ENCODE measurements around the gene MYBL2.
A peak's percentile ranks its signal among the peaks of the same experiment; 100 is the strongest.
"Not testable (repeated sequence)": the region's sequence is repeated elsewhere in the genome, so short reads cannot be mapped to it uniquely, and the experiment has no call there.

The MYBL2 gene

DNA sequence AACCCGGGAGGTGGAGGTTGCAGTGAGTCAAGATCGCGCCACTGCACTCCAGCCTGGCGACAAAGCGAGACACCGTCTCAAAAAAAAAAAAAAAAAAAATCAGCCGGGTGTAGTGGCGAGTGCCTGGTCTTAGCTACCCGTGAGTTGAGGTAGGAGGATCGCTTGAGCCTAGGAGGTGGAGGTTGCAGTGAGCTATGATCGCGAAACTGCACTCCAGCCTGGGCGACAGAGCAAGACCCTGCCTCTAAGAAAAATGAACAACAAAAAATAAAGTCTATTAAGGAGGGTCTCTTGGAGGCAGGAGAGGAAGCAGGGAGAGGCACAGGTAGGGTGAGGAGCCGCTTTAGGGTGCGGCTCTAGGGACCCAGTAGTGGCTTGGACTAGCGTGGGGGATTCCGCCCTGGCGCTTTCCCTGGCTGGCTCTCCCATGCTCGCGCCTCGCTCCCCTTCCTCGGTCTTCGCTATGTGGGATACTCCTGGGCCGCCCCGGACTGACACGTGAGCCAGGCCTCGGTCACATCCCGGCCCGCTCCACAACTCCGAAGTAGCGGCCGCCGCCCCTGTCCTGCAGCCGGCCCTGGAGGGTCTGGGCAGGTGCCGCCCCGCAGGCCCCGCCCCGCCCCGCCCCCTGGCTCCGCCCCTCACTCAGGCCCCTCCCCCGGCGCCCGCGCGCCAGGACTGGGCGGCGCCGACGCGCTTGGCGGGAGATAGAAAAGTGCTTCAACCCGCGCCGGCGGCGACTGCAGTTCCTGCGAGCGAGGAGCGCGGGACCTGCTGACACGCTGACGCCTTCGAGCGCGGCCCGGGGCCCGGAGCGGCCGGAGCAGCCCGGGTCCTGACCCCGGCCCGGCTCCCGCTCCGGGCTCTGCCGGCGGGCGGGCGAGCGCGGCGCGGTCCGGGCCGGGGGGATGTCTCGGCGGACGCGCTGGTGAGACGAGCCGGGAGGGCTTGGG, at the start of gene MYBL2:
Gene MYBL2 (plus strand): TSS at position 739 of the 953 bp plus-strand sequence. CDS start 170 bp downstream, at position 909.
- peak; percentile 78 for DNase-seq

DNA sequence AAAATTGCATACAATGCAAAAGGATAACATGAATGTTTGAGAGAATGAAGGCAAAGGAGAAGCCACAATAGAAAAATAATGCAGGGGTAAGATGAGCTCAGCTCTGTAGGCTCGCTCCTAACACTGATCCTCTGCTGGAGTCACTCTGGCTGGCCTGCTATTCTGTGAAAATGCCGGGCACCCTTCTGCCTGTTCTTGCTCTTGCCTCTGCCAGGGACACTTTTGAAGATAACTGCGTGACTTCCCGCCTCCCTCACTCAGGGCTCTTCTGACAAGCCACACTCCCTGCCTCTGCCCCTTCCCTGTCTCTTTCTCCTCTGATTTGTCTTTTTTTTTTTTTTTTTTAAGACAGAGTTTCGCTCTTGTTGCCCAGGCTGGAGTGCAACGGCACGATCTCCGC, 35.3 kb upstream of the MYBL2 start:
- DNase-seq: no peak

DNA sequence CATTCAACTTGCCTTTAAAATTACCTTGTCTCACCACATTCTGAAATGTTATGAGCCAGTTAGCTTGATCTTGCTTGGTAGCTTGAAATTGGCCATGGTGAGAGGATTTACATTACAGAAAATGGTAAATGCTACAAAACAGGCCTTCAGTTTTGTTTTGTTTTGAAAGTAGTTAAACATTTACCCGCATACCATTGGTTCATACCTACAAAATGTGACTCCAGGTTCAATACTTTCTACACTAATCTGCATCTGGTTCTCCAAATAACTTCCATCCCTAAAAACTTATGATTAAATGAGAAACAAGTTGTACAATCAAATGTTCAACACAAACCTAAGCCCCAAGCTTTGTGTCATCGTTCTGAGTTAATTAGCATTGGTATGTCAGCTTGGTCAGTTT, 30.5 kb upstream of the MYBL2 start:
- no peak for DNase-seq

DNA sequence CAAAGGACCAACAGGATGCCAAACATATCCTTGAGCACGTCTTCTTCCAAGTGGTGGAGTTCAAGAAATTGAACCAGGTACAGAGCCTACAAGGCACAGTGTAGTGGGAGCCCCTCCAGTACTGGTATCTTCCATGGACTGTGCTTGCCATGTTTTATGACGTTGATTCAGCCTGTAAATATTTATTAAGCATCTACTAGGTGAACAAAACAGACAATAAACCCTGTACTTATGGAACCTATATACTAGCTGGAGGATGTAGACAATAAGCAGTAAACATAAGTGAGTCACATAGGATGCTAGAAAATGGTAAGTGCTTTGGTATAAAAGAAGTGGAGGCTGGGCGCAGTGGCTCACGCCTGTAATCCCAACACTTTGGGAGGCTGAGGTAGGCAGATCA, 24.4 kb upstream of the MYBL2 start:
- no peak for DNase-seq

DNA sequence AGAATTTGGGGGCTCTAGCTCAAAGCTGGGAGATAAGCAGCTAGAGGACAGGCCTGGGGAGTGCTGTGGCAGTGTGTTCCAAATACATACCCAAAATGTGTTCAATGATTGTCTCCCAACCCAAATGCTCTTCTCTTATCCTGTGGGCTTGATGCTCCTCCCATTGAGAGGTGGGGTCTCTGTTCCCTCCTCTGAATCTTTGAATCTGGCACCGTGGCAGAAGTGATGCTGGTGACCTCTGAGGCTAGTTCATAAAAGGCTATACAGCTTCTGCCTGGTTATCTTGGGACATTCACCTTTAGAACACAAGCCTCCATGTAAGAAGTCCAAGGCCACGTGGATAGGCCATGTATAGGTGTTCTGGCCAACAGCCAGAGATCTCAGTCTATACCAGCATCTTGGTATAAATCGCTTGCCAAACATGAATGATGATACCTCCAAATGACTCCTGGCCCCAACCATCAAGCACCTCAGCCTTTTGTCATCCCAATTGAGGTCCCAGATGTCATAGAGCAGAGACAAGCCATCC, 15.9 kb upstream of the MYBL2 start:
- DNase-seq: no peak

DNA sequence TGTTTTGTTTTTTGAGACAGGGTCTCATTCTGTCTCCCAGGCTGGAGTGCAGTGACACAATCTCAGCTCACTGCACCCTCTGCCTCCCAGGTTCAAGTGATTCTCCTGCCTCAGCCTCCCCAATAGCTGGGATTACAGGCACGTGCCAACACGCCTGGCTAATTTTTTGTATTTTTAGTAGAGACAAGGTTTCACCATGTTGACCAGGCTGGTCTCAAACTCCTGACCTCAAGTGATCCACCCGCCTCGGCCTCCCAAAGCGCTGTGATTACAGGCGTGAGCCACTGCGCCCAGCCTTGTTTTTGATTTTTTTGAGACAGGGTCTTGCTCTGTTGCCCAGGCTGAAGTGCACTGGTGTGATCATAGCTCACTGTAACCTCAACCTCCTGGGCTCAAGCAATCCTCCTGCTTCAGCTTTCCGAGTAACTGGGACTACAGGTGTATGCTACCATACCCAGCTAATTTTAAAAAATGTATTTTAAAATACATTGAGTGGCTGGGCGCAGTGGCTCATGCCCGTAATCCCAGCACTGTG, 15.2 kb upstream of the MYBL2 start:
- DNase-seq: not testable (repeated sequence)

DNA sequence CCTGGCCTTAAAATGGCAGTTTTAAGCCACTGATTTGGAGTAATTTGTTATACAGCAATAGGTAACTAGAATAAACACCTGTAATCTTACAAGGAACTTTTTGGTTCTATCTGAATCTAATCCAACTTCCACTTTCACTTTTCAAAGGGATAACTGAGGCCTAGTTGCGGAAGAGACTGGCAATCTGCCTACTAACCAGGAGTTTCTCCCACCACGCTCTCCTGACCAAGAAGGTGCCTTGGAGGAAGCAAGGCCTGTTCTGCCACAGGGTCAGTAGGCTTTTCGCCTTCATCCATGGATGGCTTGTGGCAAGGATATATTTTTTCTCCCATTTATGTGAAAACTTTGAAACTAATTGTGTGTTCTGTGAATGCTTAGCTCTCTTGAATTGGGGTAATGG, 12.9 kb upstream of the MYBL2 start:
- no peak for DNase-seq

DNA sequence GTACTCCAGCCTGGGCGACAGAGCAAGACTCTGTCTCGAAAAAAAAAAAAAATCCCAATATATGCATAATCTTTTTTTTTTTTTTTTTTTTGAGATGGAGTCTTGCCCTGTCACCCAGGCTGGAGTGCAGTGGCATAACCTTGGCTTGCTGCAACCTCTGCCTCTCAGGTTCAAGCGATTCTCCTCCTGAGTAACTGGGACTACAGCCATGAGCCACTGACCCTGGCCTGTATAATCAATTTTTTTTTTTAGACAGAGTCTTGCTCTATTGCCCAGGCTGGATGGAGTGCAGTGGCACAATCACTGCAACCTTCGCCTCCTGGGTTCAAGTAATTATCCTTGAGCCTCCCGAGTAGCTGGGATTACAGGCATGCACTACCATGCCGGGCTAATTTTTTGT, 11.7 kb upstream of the MYBL2 start:
- DNase-seq: not testable (repeated sequence)

DNA sequence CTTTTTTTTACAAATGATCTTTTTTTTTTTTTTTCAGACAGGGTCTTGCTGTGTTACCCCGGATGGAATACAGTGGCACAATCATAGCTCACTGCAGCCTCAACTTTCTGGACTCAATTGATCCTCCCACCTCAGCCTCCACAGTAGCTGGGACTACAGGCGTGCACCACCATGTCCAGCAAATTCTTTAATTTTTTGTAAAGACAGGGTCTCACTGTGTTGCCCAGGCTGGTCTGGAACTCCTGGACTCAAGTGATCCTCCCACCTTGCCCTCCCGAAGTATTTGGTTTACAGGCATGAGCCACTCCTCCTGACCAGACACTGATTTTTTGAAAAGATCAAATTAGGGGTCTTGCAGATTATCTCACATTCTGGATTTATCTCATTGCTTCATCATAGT, 11.0 kb upstream of the MYBL2 start:
- no peak for DNase-seq

DNA sequence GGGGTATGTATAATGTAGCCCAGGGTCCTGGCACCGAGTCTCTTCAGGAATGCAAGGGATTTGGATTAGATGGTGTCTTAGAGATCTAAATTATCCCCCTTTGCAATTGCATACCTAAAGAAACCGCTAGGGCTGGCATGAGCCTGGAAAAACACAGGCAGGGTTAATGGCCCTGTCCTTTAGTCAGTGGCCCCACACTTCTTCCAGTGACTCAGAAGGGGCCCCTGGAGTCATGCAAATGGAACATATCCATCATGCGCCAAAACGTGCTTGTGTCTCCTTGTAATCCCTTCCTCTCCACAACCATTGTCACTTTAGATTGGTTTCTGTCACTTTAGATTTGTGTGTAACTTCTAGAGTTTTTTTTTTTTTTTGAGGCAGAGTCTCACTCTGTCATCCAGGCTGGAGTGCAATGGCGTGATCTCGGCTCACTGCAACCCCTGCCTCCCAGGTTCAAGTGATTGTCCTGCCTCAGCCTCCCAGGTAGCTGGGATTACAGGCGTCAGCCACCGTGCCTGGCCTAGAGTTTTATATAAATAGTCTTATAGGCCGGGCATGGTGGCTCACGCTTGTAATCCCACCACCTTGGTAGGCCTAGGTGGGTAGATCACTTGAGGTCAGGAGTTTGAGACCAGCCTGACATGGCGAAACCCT, 8.7 kb upstream of the MYBL2 start:
- no peak for DNase-seq

DNA sequence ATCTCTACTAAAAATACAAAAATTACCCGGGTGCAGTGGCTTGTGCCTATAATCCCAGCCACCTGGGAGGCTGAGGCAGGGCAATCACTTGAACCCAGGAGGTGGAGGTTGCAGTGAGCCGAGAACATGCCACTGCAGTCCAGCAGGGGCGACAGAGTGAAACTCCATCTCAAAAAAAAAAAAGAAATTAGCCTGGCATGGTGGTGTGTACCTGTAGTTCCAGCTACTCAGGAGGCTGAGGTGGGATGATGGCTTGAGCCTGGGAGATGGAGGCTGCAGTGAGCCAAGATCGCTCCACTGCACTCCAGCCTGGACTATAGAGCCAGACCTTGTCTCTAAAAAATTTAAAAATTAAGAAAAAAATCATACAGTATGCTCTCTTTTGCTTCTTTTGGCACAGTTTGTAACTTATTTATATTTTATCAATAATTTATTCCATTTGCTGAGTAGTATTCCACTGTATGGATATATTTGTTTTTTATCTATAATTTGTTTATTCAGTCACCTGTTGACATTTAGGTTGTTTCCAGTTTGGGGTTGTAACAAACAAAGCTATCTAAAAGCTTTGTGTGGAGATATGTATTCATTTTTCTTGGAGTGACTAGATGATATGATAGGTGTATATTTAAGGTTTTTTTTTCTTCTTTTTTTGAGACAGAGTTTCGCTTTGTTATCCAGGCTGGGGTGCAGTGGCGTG, 8.0 kb upstream of the MYBL2 start:
- no peak for DNase-seq

DNA sequence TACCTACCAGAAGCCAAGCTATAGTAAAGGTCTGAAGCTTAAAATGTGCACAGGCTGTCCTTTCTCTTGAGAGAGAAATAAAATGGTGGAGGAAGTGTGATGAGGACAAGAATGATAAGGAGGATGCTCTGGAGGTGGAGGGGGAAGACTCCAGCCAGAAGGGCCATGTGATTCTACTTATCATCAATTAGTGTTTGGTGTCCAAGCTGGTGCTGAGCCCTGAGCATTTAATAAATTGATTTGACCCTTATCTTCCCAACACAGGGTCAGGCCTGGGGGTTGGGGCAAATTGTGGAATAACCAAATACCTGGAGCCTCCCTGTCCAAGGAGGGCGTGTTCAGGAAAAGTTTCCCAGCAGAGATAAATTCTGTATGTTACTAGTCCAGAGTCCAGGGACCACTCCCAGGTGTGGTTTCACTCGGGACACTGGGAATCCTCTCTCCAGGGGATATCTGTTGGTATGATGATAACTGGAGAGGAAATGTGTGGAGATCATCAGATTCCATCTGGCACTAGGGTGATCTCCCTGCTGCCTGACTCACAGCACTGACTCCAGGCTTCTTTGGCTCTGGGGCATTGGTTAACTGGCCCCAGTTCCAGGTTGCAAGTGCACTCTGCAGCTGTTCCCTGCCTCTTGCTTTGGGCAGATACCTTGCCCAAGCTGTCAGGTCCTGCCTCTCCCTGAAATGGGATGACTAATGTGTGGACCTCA, 3.8 kb upstream of the MYBL2 start:
- DNase-seq: no peak

DNA sequence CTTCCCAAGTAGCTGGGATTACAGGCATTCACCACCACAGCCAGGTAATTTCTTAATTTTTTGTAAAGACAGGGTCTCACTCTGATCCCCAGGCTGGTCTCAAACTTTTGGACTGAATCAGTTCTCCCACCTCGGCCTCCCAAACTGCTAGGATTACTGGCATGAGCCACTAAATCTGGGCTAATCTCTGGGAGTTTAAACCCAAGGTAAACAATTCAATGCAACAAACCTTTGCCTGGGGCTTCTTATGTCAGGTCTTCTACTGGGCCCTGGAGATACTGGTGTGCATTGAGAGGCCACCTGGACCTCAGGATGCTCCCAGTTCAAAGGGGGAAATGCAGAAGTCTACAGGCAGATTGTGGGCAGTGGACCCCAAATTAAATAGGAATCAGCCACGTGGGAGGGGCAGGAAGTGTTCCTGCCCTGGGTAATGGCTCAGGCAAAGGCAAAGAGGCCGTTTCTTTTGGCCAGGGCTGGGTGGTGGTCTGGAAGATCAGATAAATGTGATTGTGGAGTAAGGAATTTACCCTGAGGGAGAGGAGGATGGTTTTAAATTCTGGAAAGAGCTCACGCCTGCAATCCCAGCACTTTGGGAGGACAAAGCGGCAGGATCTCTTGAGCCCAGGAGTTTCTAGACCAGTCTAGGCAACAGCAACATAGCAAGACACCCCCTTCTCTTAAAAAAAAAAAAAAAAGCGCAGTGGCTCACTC, 1.3 kb upstream of the MYBL2 start:
- DNase-seq: no peak

DNA sequence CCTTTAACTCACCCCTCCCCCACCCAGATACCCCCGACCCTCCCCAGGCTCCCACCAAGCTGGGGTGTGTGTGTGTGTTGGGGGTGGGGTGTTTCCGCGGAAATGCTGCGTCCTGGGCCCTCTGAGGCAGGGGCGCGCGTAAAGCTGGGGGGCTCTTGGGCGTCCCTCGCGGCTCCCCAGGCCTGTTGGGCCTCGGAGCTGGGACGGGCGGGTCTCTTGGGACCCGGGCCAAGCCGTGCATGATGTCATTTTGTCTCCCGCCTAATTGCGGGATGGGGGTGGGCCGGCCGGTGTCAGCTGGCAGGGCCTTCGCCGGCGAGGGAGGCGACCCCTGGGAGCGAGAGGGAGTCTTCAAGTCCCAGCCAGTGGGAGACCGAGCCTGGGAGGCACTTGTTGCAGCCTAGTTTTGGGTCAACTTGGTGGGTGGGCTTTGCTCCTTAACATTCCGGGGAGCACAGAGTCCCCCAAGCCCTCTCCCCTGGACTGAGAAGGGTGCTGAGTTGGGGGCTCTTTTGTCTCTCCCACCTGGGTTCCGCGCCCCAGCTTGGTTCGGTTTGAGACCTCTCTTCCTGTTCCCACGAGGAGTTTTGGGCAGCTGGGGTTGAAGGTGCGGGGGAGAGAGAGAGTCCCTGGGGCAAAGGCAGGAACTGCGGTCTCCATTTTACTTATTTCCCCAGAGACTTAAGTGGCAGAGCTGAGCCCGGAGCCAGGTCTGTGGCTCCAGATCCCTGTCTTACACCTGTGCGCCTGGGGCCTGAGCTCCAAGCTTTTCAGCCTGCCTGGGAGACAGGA, 623 bp downstream of the MYBL2 start:
- DNase-seq: no peak

DNA sequence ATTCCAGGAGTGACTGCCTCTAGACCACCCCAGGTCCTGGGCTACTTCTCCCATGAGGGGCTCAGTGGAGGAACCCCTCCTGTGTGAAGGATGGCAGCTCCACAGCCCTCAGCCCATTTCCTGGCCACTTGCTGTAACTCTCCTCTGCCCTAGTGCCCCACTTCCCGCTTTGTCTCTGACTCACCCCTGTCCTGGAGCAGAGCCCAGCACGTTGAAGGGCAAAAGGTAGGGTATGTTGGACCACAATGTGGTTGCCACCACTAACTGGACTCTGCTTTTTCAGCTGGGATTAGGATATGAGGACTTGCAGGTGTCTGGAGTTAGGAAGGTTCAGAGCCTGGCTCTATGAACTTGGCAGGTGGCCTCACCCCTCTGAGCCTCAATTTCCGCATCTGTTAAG, 2.4 kb downstream of the MYBL2 start:
- no peak for DNase-seq

DNA sequence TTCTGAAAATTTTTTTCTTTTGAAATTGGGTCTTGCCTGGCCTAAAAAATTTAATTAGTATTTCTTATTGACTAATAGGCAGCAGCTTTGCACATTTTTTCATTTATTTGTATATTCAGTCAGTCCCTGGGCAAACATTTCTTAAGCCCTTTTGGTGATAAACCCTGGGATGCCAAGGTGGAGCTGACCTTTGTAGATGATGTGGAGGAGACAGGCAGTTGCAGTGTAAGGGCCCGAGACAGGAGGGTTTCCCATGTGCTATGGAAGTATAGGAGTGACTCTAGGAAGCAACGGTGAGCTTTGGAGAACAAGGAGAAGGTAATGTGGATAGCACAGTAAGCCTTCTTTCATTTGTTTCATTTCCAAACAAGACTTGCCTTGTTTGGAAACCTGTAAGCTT, 3.5 kb downstream of the MYBL2 start:
- DNase-seq: no peak

DNA sequence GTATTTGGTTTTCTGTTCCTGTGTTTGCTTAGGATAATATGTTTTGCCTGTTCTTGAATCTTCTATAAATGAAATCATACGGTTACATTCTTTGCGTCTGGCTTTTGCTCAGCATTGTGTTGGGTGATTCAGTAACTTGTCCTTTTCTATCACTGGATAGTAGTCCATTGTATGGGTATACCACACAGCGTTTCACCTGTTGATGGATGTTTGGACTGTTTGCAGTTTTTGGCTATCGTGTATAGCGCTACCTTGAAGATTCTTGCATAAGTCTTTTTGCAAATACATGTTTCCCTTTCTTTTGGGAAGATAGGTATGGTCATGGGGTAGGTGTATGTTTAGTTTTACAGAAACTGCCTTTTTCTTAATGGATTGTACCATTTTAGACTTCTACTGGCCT, 9.5 kb downstream of the MYBL2 start:
- DNase-seq: no peak

DNA sequence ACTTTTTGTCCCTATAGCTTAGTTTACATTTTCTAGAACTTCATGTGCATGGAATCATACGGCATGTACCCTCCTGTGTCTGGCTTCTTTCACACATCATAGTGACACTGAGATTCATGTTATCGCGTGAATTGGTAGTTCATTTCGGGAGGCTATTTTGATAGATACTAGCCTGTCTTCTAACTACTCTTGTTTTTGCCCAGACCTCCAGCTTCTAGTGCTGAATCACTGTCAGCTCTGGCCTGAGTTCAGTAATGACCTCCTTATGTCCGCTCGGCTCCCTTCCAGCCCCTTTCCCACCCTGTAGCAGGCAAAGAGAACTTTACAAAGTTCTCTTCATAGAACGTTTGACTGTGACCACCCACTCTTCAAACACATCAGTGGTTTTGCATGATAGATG, 14.1 kb downstream of the MYBL2 start:
- no peak for DNase-seq

DNA sequence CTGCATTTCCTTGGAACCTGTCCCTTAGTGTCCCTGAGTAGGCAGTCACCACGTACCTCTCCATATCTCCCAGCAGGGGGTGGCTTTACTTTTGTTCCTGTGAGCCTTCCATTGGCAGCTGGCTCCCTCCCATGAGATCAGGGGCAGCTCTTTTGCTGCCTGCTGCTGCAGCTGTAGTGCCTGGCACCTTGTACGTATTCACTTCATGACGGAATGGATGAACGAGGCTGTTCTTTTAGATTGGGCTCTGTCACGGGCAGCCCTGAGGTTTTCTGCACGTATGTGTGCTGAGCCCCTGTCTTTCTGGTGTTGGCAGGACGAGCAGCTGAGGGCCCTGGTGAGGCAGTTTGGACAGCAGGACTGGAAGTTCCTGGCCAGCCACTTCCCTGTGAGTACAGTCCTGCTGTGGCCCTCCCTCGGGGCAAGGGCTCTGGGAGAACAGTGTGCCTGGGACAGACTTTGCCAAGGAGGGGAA, 14.6 kb downstream of the MYBL2 start:
- no peak for DNase-seq

DNA sequence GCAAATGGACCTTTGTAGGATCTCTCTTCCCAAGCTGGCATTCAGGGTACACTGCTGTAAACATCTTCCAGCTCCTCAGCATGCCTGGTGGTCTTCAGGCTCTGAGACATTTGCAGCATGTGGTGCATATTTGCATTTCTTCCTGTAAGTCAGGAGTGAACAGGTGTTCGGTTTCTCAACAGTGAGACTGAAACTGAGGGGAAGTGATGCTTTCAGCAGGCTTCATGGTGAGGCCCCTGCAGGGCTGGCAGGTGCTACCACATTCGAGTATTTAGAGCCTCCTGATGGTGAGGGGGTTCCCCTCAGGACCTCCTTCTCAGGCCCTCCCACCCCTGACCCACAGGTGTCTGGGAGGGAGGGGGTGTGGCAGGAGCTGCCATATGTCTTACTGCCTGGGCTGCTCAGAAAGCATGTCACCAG, 15.1 kb downstream of the MYBL2 start:
- no peak for DNase-seq

DNA sequence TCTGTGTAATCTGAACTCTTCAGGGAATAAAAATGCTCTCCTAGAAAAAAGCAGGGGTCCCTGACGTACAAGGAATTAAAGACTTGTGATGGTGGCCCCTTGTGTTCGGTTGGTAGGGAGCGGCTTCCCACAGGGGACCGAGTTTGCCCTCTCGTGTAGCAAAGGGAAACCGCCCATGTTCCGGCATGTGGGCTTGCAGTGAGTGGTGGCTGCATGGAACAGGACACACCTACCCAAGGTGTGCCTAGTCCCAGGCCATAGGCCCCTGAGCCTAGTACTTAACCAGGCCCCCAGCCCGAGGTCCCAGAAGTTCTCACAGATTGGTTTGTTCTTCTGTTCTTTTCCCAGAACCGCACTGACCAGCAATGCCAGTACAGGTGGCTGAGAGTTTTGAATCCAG, 15.5 kb downstream of the MYBL2 start:
- DNase-seq: no peak
